Naive thymus-derived CD4-positive, alpha-beta T cell (primary cell): ENCODE results near the gene DTWD1. TPM values are rescaled to one million over a fixed set of nuclear protein-coding genes. Genes with fewer than 3 reads are reported as not detected.
"Not testable (repeated sequence)": the region's sequence is repeated elsewhere in the genome, so short reads cannot be mapped to it uniquely, and the experiment has no call there.

Source experiments
- ATAC-seq: fragments of 150-1000 bp; cut with Tn5 transposase; 2 replicates; pipeline ENCODE4 v1.10.0; 2021; ENCODE audit warnings: mild to moderate bottlenecking, moderate library complexity
- CTCF ChIA-PET: fragments of 350-600 bp; sonication (Branson Sonifier 250); formaldehyde crosslinking; loops from one replicate; lab custom pipeline; 2021; ENCODE audit warnings: antibody characterized with exemption; lab: Charles Lee
- POLR2A ChIA-PET: fragments of 350-600 bp; sonication (Branson Sonifier 250); formaldehyde crosslinking; loops from one replicate; lab custom pipeline; 2021; ENCODE audit warnings: antibody characterized with exemption, inconsistent platforms; lab: Charles Lee
- DNase-seq, 9 donors: peaks; one replicate each; pipeline versions ENCODE4 v3.0.0 to v3.0.0-alpha.2; 2020 to 2022; ENCODE audit warnings: mixed read lengths in 1 of 9
- H3K27ac ChIP-seq: one replicate; pipeline ENCODE4 v1.7.0; 2013; ENCODE audit warnings: mild to moderate bottlenecking, low read depth, low read length, moderate library complexity
- H3K27me3 ChIP-seq, 2 donors: one replicate each; pipeline ENCODE4 v1.7.0; 2013; ENCODE audit warnings: low read length in 2 of 2, mild to moderate bottlenecking in 2 of 2, moderate library complexity in 2 of 2; ENCODE audit not compliant: control insufficient read depth in 2 of 2, insufficient read depth in 2 of 2
- H3K36me3 ChIP-seq, 3 experiments: 1 replicate in 2 of 3; 2 replicates in 1 of 3; pipeline ENCODE4 v1.7.0; 2013; ENCODE audit warnings: low read length in 3 of 3, mild to moderate bottlenecking in 3 of 3, moderate library complexity in 1 of 3; ENCODE audit not compliant: insufficient read depth in 3 of 3, control insufficient read depth in 2 of 3
- H3K4me1 ChIP-seq, 2 donors: one replicate each; pipeline ENCODE4 v1.7.0; 2013; ENCODE audit warnings: low read length in 2 of 2, mild to moderate bottlenecking in 2 of 2, moderate library complexity in 1 of 2; ENCODE audit not compliant: control insufficient read depth in 2 of 2, insufficient read depth in 2 of 2
- H3K4me3 ChIP-seq: 2 replicates; pipeline ENCODE4 v1.7.0; 2013; ENCODE audit warnings: mild to moderate bottlenecking, low read length
- H3K9me3 ChIP-seq, 3 experiments: 1 replicate in 2 of 3; 2 replicates in 1 of 3; pipeline ENCODE4 v1.7.0; 2013; ENCODE audit warnings: low read length in 3 of 3; ENCODE audit not compliant: control insufficient read depth in 2 of 3
- H3K27ac Mint-ChIP-seq, 9 donors: one replicate each; pipeline ENCODE4 v1.8.0; 2020 to 2022; ENCODE audit warnings: mixed read lengths in 9 of 9, mild to moderate bottlenecking in 8 of 9, moderate library complexity in 5 of 9, inconsistent platforms in 2 of 9
- H3K27me3 Mint-ChIP-seq, 5 donors: one replicate each; pipeline ENCODE4 v1.8.0; 2021 to 2022; ENCODE audit warnings: mixed read lengths in 5 of 5, mild to moderate bottlenecking in 1 of 5
- H3K36me3 Mint-ChIP-seq, 5 donors: one replicate each; pipeline ENCODE4 v1.8.0; 2020 to 2022; ENCODE audit warnings: mixed read lengths in 5 of 5, mild to moderate bottlenecking in 3 of 5, inconsistent platforms in 1 of 5
- H3K4me1 Mint-ChIP-seq, 7 donors: one replicate each; pipeline ENCODE4 v1.8.0; 2020 to 2022; ENCODE audit warnings: mixed read lengths in 7 of 7, mild to moderate bottlenecking in 3 of 7, inconsistent platforms in 1 of 7
- H3K4me3 Mint-ChIP-seq, 10 donors: one replicate each; pipeline ENCODE4 v1.8.0; 2020 to 2022; ENCODE audit warnings: mild to moderate bottlenecking in 10 of 10, mixed read lengths in 10 of 10, moderate library complexity in 6 of 10, inconsistent platforms in 2 of 10
- H3K9me3 Mint-ChIP-seq, 11 donors: one replicate each; pipeline ENCODE4 v1.8.0; 2020 to 2022; ENCODE audit warnings: mixed read lengths in 11 of 11, mild to moderate bottlenecking in 4 of 11, inconsistent platforms in 1 of 11, moderate library complexity in 1 of 11
- intact Hi-C, 2 donors: fragments of 100-400 bp; cut with micrococcal nuclease; formaldehyde crosslinking; loops; one replicate each; pipeline ENCODE4 v1.15.1; 2023
- polyA plus RNA-seq, 2 donors: library from polyadenylated mRNA; unstranded; fragments of 300-500 nt; fragmentation: Illumina TruSeq; gene quantifications; one replicate each; pipeline ENCODE4 v1.2.3, GENCODE V29; 2021
- total RNA-seq, 6 experiments: library from RNA in 5 of 6; stranded (reverse) in 5 of 6; gene quantifications; 1 replicate in 5 of 6; 2 replicates in 1 of 6; pipeline ENCODE4 v1.2.3 and lab custom pipeline; 2021 to 2026

The DTWD1 gene
- total and polyA plus RNA-seq, 7 experiments from 2014 or later = 14.3 to 31.0 (median 21.6) TPM

GRCh38 chr15:49652922-49653321, 32.1 kb downstream of the DTWD1 start:
- Mint-ChIP-seq H3K9me3 (peaks cover 0 to 44% (median 20%) of the 10 kb centered on the region in 11 donors), H3K27ac (no peak overlapping the region), H3K4me1 (no peaks in the 10 kb centered on the region), H3K27me3 (peaks cover 4 to 13% (median 10%) of the 10 kb centered on the region in 5 donors), H3K36me3 (peaks cover 0 to 3% (median under 1%) of the 10 kb centered on the region in 5 donors), H3K4me3 (no peak overlapping the region)
- H3K9me3 ChIP-seq = peaks cover 4 to 24% (median 10%) of the 10 kb centered on the region in 3 experiments
- H3K36me3 ChIP-seq = no peaks in the 10 kb centered on the region
- ATAC-seq = no peak
- H3K27ac ChIP-seq = no peak overlapping the region
- H3K4me1 ChIP-seq = no peaks in the 10 kb centered on the region
- no peak for DNase-seq
- ChIA-PET POLR2A (no interaction called here), CTCF (no interaction called here)
- no peak overlapping the region for H3K4me3 ChIP-seq
- intact Hi-C loops = no loop called here
- H3K27me3 ChIP-seq = no peaks in the 10 kb centered on the region

GRCh38 chr15:49656734-49657133, 35.9 kb downstream of the DTWD1 start:
- ChIA-PET CTCF (interaction anchor here (0.6 kb wide), 1 partner anchor 16 kb away, joined by 3 read pairs; no protein-coding TSS in a partner anchor), POLR2A (no interaction called here)
- Histone ChIP-seq H3K4me3 (no peak overlapping the region), H3K27me3 (no peaks in the 10 kb centered on the region), H3K27ac (no peak overlapping the region), H3K9me3 (peaks cover 4 to 24% (median 10%) of the 10 kb centered on the region in 3 experiments), H3K36me3 (no peaks in the 10 kb centered on the region), H3K4me1 (no peaks in the 10 kb centered on the region)
- ATAC-seq (no peak), DNase-seq (no peak)
- intact Hi-C loops = no loop called here
- Mint-ChIP-seq H3K27ac (no peak overlapping the region), H3K36me3 (peaks cover 0 to 5% (median 1%) of the 10 kb centered on the region in 5 donors), H3K4me1 (no peaks in the 10 kb centered on the region), H3K27me3 (peaks cover 17 to 34% (median 24%) of the 10 kb centered on the region in 5 donors), H3K9me3 (peaks cover 0 to 51% (median 24%) of the 10 kb centered on the region in 11 donors), H3K4me3 (no peak overlapping the region)

GRCh38 chr15:49664716-49665115, 43.9 kb downstream of the DTWD1 start:
- ATAC-seq = no peak
- no peaks in the 10 kb centered on the region for H3K4me1 Mint-ChIP-seq
- CTCF ChIA-PET = no interaction called here

GRCh38 chr15:49666486-49666885, 45.6 kb downstream of the DTWD1 start:
- CTCF ChIA-PET, H3K4me3 ChIP-seq, H3K27me3 ChIP-seq, H3K27ac ChIP-seq, H3K9me3 ChIP-seq, H3K4me1 ChIP-seq, H3K27ac Mint-ChIP-seq, H3K4me3 Mint-ChIP-seq, H3K36me3 ChIP-seq, DNase-seq, intact Hi-C loops, POLR2A ChIA-PET, H3K36me3 Mint-ChIP-seq, H3K4me1 Mint-ChIP-seq, H3K9me3 Mint-ChIP-seq, ATAC-seq: not testable (repeated sequence)
- H3K27me3 Mint-ChIP-seq = peaks cover 17 to 29% (median 20%) of the 10 kb centered on the region in 5 donors

More at GRCh38 chr15:49664716-49665115, 43.9 kb downstream of the DTWD1 start:
- H3K36me3 Mint-ChIP-seq = no peaks in the 10 kb centered on the region
- Histone ChIP-seq H3K4me1 (no peaks in the 10 kb centered on the region), H3K4me3 (no peak overlapping the region), H3K27me3 (no peaks in the 10 kb centered on the region), H3K9me3 (no peaks in the 10 kb centered on the region), H3K27ac (no peak overlapping the region), H3K36me3 (no peaks in the 10 kb centered on the region)
- no peaks in the 10 kb centered on the region for H3K9me3 Mint-ChIP-seq
- H3K27ac Mint-ChIP-seq = no peak overlapping the region
- no peak for DNase-seq
- peaks cover 20 to 32% (median 29%) of the 10 kb centered on the region in 5 donors for H3K27me3 Mint-ChIP-seq
- intact Hi-C loops = no loop called here
- no peak overlapping the region for H3K4me3 Mint-ChIP-seq
- POLR2A ChIA-PET = no interaction called here

GRCh38 chr15:49669288-49669687, 48.4 kb downstream of the DTWD1 start:
- Histone ChIP-seq H3K27ac (no peak overlapping the region), H3K36me3 (no peaks in the 10 kb centered on the region), H3K27me3 (no peaks in the 10 kb centered on the region), H3K4me1 (no peaks in the 10 kb centered on the region), H3K9me3 (no peaks in the 10 kb centered on the region), H3K4me3 (no peak overlapping the region)
- Mint-ChIP-seq H3K4me1 (no peaks in the 10 kb centered on the region), H3K9me3 (no peaks in the 10 kb centered on the region), H3K27ac (no peak overlapping the region), H3K36me3 (no peaks in the 10 kb centered on the region), H3K4me3 (no peak overlapping the region), H3K27me3 (peaks cover 4 to 24% (median 7%) of the 10 kb centered on the region in 5 donors)
- ATAC-seq = no peak
- ChIA-PET CTCF (no interaction called here), POLR2A (no interaction called here)
- intact Hi-C loops = no loop called here
- no peak for DNase-seq

- H3K27ac ChIP-seq = no peak overlapping the region
- ChIA-PET POLR2A (no interaction called here), CTCF (no interaction called here)
- H3K9me3 ChIP-seq = no peaks in the 10 kb centered on the region
- DNase-seq (no peak), ATAC-seq (no peak)
- peaks cover 16 to 23% (median 20%) of the 10 kb centered on the region in 5 donors for H3K27me3 Mint-ChIP-seq
- no peaks in the 10 kb centered on the region for H3K9me3 Mint-ChIP-seq
- H3K4me1 Mint-ChIP-seq = no peaks in the 10 kb centered on the region
- no peaks in the 10 kb centered on the region for H3K36me3 Mint-ChIP-seq
- H3K36me3 ChIP-seq = no peaks in the 10 kb centered on the region
- no peaks in the 10 kb centered on the region for H3K27me3 ChIP-seq
- no peak overlapping the region for H3K27ac Mint-ChIP-seq
- no peak overlapping the region for H3K4me3 Mint-ChIP-seq
- intact Hi-C loops = no loop called here
- H3K4me3 ChIP-seq = no peak overlapping the region
- no peaks in the 10 kb centered on the region for H3K4me1 ChIP-seq
These were observed 53.0 kb downstream of the DTWD1 start for GRCh38 chr15:49673861-49674260.

- no peaks in the 10 kb centered on the region for H3K4me1 ChIP-seq
- ATAC-seq (no peak), DNase-seq (no peak)
- Mint-ChIP-seq H3K9me3 (no peaks in the 10 kb centered on the region), H3K4me3 (no peak overlapping the region), H3K4me1 (no peaks in the 10 kb centered on the region), H3K36me3 (no peaks in the 10 kb centered on the region), H3K27ac (no peak overlapping the region), H3K27me3 (peaks cover 19 to 23% (median 22%) of the 10 kb centered on the region in 5 donors)
- H3K4me3 ChIP-seq = no peak overlapping the region
- CTCF ChIA-PET = no interaction called here
- H3K27me3 ChIP-seq = no peaks in the 10 kb centered on the region
- H3K36me3 ChIP-seq = no peaks in the 10 kb centered on the region
- intact Hi-C loops = no loop called here
- POLR2A ChIA-PET = no interaction called here
- no peak overlapping the region for H3K27ac ChIP-seq
- H3K9me3 ChIP-seq = no peaks in the 10 kb centered on the region
These were observed 53.5 kb downstream of the DTWD1 start for GRCh38 chr15:49674370-49674769.
